ENCODE measurements around the gene PTPRN2. TPM values are rescaled to one million over a fixed set of nuclear protein-coding genes. Genes with fewer than 3 reads are reported as not detected.

Gene PTPRN2
- total and polyA plus RNA-seq, 2 of the 8 experiments (the other 6 are each of a cell fraction or from before 2014, with no cell fraction given), result 2.6 to 4.5 TPM

GRCh38 chr7:158289231-158289630 is 298.4 kb downstream of the PTPRN2 start (continued):
- TF ChIP-seq CHD7 (IDR thresholded peaks at IDR 0.05; ENCODE audit: insufficient replicate concordance, low read length) (no peak), RBBP5 (IDR thresholded peaks at IDR 0.05; ENCODE audit: borderline replicate concordance, low read depth, low read length) (no peak), CTCF (IDR thresholded peaks at IDR 0.05; ENCODE audit: control extremely low read depth in 1 of 3, insufficient read depth in 1 of 3, low read depth in 1 of 3, low read length in 3 of 3) (no peak)

All from H1 (cell line).